GM12873 (cell line): ENCODE data around the gene NEU2.

Experiments
- CTCF ChIP-seq: IDR thresholded peaks from 2 replicates; pipeline ENCODE4 v1.5.1; 2012; ENCODE audit warnings: low read depth, mild to moderate bottlenecking, moderate library complexity, low read length, control low read depth; ENCODE audit not compliant: insufficient read depth; ENCODE audit errors: missing control alignments

The NEU2 gene

GRCh38 chr2:233079473-233079877 is 47.0 kb downstream of the NEU2 start:
- TF ChIP-seq CTCF = no peak

- TF ChIP-seq CTCF = no peak
Observed at GRCh38 chr2:233079953-233080835, 47.7 kb downstream of the NEU2 start.

GRCh38 chr2:233080836-233081229 is 48.4 kb downstream of the NEU2 start:
- no peak for TF ChIP-seq CTCF

DNA sequence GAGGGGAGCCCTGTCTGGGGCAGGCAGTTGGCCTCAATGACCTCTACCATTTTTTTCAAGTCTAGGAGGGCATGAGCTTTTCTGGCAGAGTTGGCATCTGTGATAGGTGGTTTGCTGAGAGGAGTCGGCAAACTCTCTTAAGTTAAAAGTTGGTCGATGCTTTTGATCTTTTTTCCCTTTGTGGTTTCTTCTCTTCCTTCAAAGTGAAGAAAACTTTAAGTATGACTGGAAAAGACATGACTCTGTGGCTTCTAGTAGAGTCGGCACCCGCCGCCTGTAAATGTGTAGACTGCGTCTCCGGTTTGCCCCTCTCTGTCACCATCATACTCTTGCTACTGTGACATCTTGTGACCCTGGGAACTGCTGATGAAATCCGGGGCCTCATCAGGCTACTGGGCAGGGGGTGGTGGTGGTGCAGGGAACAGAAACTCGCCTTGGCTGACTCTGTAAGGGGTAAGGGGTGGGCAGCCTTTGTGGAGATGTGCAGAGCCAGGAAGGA is 48.8 kb downstream of the NEU2 start:
- no peak for TF ChIP-seq CTCF

GRCh38 chr2:233081731-233082221 is 49.3 kb downstream of the NEU2 start:
- no peak for TF ChIP-seq CTCF

DNA sequence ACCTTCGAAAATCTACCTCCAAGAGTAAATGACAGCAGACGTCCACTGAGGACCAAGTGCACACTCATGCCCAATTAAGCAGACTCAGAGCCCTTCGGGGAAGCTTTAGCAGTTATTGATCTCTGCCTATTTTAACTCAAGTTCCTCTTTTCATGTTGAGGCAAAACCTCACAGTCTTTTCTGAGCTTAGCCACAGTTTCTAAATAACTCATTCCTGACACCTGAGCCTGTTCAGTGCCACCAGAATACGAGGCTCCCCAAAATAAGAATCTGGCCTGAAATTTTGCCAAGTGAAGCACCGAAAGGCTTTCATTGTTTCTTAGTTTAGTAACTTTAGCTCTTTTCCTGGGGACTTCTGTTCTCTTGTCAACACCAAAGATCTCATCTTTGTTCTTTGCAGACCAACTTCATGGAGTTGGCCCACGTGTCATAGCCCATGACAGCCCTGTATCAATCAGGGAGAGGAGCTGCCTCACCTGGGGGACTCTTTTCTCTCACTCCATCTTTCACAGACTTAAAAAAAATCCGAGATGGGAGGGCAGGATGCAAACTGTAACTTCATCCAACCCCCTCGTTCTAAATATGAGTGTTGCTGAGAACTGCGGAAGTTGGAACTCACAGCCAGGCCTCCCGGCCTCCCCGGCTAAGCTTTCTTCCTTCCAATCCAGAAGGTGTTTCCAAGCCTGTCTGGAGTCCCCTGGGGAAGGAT is 49.9 kb downstream of the NEU2 start:
- no peak for TF ChIP-seq CTCF
